Measurements from ENCODE around the gene CCIN.

CCIN gene

DNA sequence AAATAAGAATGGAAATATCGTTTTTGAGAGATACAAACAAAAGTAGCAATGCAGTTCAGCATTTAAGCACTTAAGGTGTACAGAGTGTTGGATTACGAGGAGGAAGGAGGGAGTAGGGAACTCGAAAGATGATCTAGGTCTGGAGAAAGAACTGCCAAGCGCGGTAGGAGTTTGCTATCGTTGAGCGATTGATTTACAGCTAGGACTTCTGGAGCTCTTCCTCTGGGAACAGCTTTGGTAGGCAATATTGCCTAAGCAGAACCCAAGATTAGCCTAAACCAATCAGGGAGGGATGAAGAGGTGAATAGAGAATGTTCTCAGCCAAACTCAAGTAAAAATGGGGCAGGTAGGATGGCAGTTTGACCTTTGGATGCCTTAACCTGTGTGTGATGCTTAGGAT, 22.5 kb downstream of the CCIN start:
- Histone ChIP-seq H3K27ac (ENCODE audit: low read depth, low read length) (peak overlapping the region; percentile 63), H3K79me2 (ENCODE audit: insufficient read depth, low read length) (peaks cover 55% of the 10 kb centered on the region), H2AFZ (ENCODE audit: low read depth, low read length, severe bottlenecking) (no peak overlapping the region)

DNA sequence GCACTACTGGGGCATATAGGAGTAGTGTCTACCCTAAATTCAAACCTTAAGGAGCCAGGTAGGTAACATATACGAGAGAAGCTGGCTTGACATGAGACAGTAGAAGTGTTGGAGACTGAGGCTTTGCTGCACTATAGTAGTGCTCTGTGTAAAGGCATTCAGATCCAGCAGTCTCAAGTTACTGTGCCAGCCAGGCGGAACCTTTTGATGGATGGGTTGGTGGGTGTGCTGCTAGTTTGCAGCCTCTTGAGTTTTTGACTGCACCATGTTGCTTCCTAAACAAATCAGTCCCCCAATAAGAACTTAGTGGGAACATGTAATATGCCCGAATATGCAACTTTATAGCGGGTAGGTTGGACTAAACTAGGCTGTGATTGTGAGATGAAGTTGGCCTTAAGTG, 23.0 kb downstream of the CCIN start:
- Histone ChIP-seq H3K9me3 (ENCODE audit: insufficient read depth, low read length) (no peaks in the 10 kb centered on the region), H3K27ac (ENCODE audit: low read depth, low read length) (no peak overlapping the region), H3K9me2 (replicated peaks; ENCODE audit: insufficient read depth, low read length) (no peaks in the 10 kb centered on the region), H2AFZ (ENCODE audit: low read depth, low read length, severe bottlenecking) (no peak overlapping the region), H3K27me3 (ENCODE audit: low read length) (no peaks in the 10 kb centered on the region), H3K79me2 (ENCODE audit: insufficient read depth, low read length) (peaks cover 60% of the 10 kb centered on the region), H3K4me2 (ENCODE audit: low read depth, low read length, poor library complexity, severe bottlenecking) (peak overlapping the region; percentile 85), H3K4me3 (ENCODE audit: insufficient read depth, low read length, poor library complexity, severe bottlenecking) (peak overlapping the region; percentile 79), H3K9ac (ENCODE audit: low read length) (peak overlapping the region; percentile 91), H3F3A (ENCODE audit: insufficient read depth) (no peaks in the 10 kb centered on the region; the same call in 1 of the 2 replicates), H3K36me3 (ENCODE audit: low read length) (peaks cover 3% of the 10 kb centered on the region; the same call in 1 of the 2 replicates), H4K20me1 (ENCODE audit: low read depth, low read length) (peaks cover 39% of the 10 kb centered on the region)
- TF ChIP-seq, protein P1, sequence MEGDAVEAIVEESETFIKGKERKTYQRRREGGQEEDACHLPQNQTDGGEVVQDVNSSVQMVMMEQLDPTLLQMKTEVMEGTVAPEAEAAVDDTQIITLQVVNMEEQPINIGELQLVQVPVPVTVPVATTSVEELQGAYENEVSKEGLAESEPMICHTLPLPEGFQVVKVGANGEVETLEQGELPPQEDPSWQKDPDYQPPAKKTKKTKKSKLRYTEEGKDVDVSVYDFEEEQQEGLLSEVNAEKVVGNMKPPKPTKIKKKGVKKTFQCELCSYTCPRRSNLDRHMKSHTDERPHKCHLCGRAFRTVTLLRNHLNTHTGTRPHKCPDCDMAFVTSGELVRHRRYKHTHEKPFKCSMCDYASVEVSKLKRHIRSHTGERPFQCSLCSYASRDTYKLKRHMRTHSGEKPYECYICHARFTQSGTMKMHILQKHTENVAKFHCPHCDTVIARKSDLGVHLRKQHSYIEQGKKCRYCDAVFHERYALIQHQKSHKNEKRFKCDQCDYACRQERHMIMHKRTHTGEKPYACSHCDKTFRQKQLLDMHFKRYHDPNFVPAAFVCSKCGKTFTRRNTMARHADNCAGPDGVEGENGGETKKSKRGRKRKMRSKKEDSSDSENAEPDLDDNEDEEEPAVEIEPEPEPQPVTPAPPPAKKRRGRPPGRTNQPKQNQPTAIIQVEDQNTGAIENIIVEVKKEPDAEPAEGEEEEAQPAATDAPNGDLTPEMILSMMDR (IDR thresholded peaks at IDR 0.05; ENCODE audit: insufficient read depth, low read length, poor library complexity, severe bottlenecking): no peak
- no peak for TF ChIP-seq EZH2phosphoT487 (conservative IDR thresholded peaks at IDR 0.05; ENCODE audit: low read length)

More for the DNA sequence above, 22.5 kb downstream of the CCIN start:
- Histone ChIP-seq H3K9ac (ENCODE audit: low read length) (peak overlapping the region; percentile 91), H3K9me3 (ENCODE audit: insufficient read depth, low read length) (no peaks in the 10 kb centered on the region), H3F3A (ENCODE audit: insufficient read depth) (no peaks in the 10 kb centered on the region; the same call in 1 of the 2 replicates), H3K36me3 (ENCODE audit: low read length) (no peaks in the 10 kb centered on the region; the same call in 1 of the 2 replicates), H3K4me2 (ENCODE audit: low read depth, low read length, poor library complexity, severe bottlenecking) (peak overlapping the region; percentile 85), H3K9me2 (replicated peaks; ENCODE audit: insufficient read depth, low read length) (no peaks in the 10 kb centered on the region), H3K27me3 (ENCODE audit: low read length) (no peaks in the 10 kb centered on the region), H3K4me3 (ENCODE audit: insufficient read depth, low read length, poor library complexity, severe bottlenecking) (peak overlapping the region; percentile 79), H4K20me1 (ENCODE audit: low read depth, low read length) (peaks cover 34% of the 10 kb centered on the region)
- TF ChIP-seq, protein P1 (IDR thresholded peaks at IDR 0.05; ENCODE audit: insufficient read depth, low read length, poor library complexity, severe bottlenecking): no peak
- TF ChIP-seq EZH2phosphoT487 (conservative IDR thresholded peaks at IDR 0.05; ENCODE audit: low read length): no peak

DNA sequence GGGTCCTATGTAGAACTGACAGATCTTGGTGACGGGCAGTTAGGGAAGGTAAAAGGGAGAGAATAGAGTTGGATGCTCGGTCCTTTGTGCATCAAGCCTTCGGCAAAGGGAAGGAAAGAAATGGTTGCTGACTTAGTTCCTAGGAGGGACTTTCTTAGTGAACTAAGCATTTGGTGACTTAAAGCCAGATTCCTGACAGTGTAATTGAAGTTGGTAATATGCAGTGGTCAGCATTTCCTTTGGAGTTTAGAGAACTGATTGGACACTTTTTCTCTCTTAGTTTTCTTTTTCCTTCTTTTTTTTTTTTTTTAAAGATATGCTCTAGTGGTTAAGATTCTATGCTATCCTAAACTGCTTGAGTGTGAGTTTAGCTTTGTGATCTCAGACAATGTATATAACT, 23.8 kb downstream of the CCIN start:
- peak overlapping the region; percentile 85 for H3K4me2 ChIP-seq (ENCODE audit: low read depth, low read length, poor library complexity, severe bottlenecking)
- peaks cover 9% of the 10 kb centered on the region; the same call in 1 of the 2 replicates for H3K36me3 ChIP-seq (ENCODE audit: low read length)
- H3K27ac ChIP-seq (ENCODE audit: low read depth, low read length): no peak overlapping the region
- H4K20me1 ChIP-seq (ENCODE audit: low read depth, low read length): peaks cover 43% of the 10 kb centered on the region
- H3K9me2 ChIP-seq (replicated peaks; ENCODE audit: insufficient read depth, low read length): no peaks in the 10 kb centered on the region
- no peak overlapping the region for H2AFZ ChIP-seq (ENCODE audit: low read depth, low read length, severe bottlenecking)
- H3K9me3 ChIP-seq (ENCODE audit: insufficient read depth, low read length): no peaks in the 10 kb centered on the region
- peak overlapping the region; percentile 79 for H3K4me3 ChIP-seq (ENCODE audit: insufficient read depth, low read length, poor library complexity, severe bottlenecking)
- peaks cover 69% of the 10 kb centered on the region for H3K79me2 ChIP-seq (ENCODE audit: insufficient read depth, low read length)
- peak overlapping the region; percentile 91 for H3K9ac ChIP-seq (ENCODE audit: low read length)
- no peaks in the 10 kb centered on the region; the same call in 1 of the 2 replicates for H3F3A ChIP-seq (ENCODE audit: insufficient read depth)
- TF ChIP-seq, protein P1 (IDR thresholded peaks at IDR 0.05; ENCODE audit: insufficient read depth, low read length, poor library complexity, severe bottlenecking): no peak
- TF ChIP-seq EZH2phosphoT487 (conservative IDR thresholded peaks at IDR 0.05; ENCODE audit: low read length): no peak
- no peaks in the 10 kb centered on the region for H3K27me3 ChIP-seq (ENCODE audit: low read length)
